Hepatocyte (in vitro differentiated cells): Measurements from ENCODE around the gene STAM. TPM values are rescaled to one million over a fixed set of nuclear protein-coding genes. Genes with fewer than 3 reads are reported as not detected.

Experiments
- DNase-seq: peaks from one replicate; pipeline ENCODE4 v3.0.0-alpha.2; 2016; ENCODE audit warnings: low spot score
- H2AFZ ChIP-seq: fragments of 200-600 bp; sonication (generic); 2 replicates; pipeline ENCODE4 v1.6.0; 2016; ENCODE audit warnings: antibody characterized with exemption, mild to moderate bottlenecking
- H3K27ac ChIP-seq: fragments of 200-600 bp; sonication (generic); 2 replicates; pipeline ENCODE4 v1.5.1; 2016; ENCODE audit warnings: mild to moderate bottlenecking
- H3K27me3 ChIP-seq: fragments of 200-600 bp; sonication (generic); 2 replicates; pipeline ENCODE4 v1.6.1; 2016
- H3K36me3 ChIP-seq: fragments of 200-600 bp; sonication (generic); replicated peaks from 2 replicates; pipeline ENCODE4 v1.5.1; 2016; ENCODE audit warnings: low read depth; ENCODE audit not compliant: insufficient read depth
- H3K4me1 ChIP-seq: fragments of 200-600 bp; sonication (generic); 2 replicates; pipeline ENCODE4 v1.5.1; 2016; ENCODE audit warnings: mild to moderate bottlenecking, moderate library complexity; ENCODE audit not compliant: insufficient read depth
- H3K4me2 ChIP-seq: fragments of 200-600 bp; sonication (generic); 2 replicates; pipeline ENCODE4 v1.6.0; 2016
- H3K4me3 ChIP-seq: fragments of 200-600 bp; sonication (generic); 2 replicates; pipeline ENCODE4 v1.5.1; 2016; ENCODE audit warnings: mild to moderate bottlenecking
- H3K79me2 ChIP-seq: fragments of 200-600 bp; sonication (generic); 2 replicates; pipeline ENCODE4 v1.6.0; 2017; ENCODE audit warnings: mild to moderate bottlenecking
- H3K9me2 ChIP-seq: fragments of 200-600 bp; sonication (generic); replicated peaks from 2 replicates; pipeline ENCODE4 v1.6.0; 2017; ENCODE audit warnings: mild to moderate bottlenecking; ENCODE audit not compliant: insufficient read depth
- H3K9me3 ChIP-seq: fragments of 200-600 bp; sonication (generic); 2 replicates; pipeline ENCODE4 v1.5.1; 2016; ENCODE audit warnings: low read depth, mild to moderate bottlenecking
- H4K20me1 ChIP-seq: fragments of 200-600 bp; sonication (generic); 2 replicates; pipeline ENCODE4 v1.6.0; 2016; ENCODE audit warnings: mild to moderate bottlenecking; ENCODE audit not compliant: insufficient read depth, poor library complexity, severe bottlenecking
- CTCF ChIP-seq: fragments of 200-600 bp; sonication (generic); IDR thresholded peaks from 2 replicates; pipeline ENCODE4 v1.5.1; 2016; ENCODE audit warnings: antibody characterized with exemption, mild to moderate bottlenecking; ENCODE audit not compliant: poor library complexity
- EZH2 ChIP-seq: fragments of 200-600 bp; sonication (generic); IDR thresholded peaks from 2 replicates; pipeline ENCODE4 v1.6.1; 2016; ENCODE audit warnings: antibody characterized with exemption, mild to moderate bottlenecking, borderline replicate concordance
- EZH2phosphoT487 ChIP-seq: fragments of 200-600 bp; sonication (generic); IDR thresholded peaks from one replicate; pipeline ENCODE4 v1.6.1; 2018; ENCODE audit warnings: antibody characterized with exemption, mild to moderate bottlenecking, low read depth, moderate library complexity; ENCODE audit not compliant: unreplicated experiment, severe bottlenecking
- WGBS: methylation state at CpG from one replicate; pipeline ENCODE4 v1.1.6; 2016; ENCODE audit warnings: low lambda C conversion rate; ENCODE audit errors: missing lambda C conversion rate; 5-methylcytosine and 5-hydroxymethylcytosine counted together
- polyA plus RNA-seq: library from polyadenylated mRNA; unstranded; fragments of >200 nt; fragmentation: Nextera tagmentation; extraction: Ambion mirVana; gene quantifications from 2 replicates; pipeline ENCODE4 v1.2.1, GENCODE V29; 2016
- total RNA-seq: library from RNA; depleted of rRNA; stranded (reverse); fragments of >200 nt; gene quantifications from 2 replicates; pipeline ENCODE4 v1.2.3, GENCODE V29; 2014

STAM gene
- total and polyA plus RNA-seq, 2 experiments from 2014 or later, result 20.6 to 29.9 TPM

GRCh38 chr10:17649836-17650235 lies 5.9 kb downstream of the STAM start:
- Histone ChIP-seq H3K9me3 (no peaks in the 10 kb centered on the region), H3K4me1 (peaks cover 15% of the 10 kb centered on the region), H3K36me3 (no peaks in the 10 kb centered on the region), H4K20me1 (peaks cover 3% of the 10 kb centered on the region), H3K27ac (no peak overlapping the region), H3K4me2 (no peak overlapping the region), H3K4me3 (no peak overlapping the region), H3K27me3 (no peaks in the 10 kb centered on the region), H3K9me2 (no peaks in the 10 kb centered on the region), H2AFZ (no peak overlapping the region), H3K79me2 (peaks cover 98% of the 10 kb centered on the region)
- DNase-seq, result no peak
- 95% methylated on average over 2 of the region's 2 CpGs for WGBS
- no peak for TF ChIP-seq EZH2phosphoT487
- no peak for TF ChIP-seq CTCF
- no peak for TF ChIP-seq EZH2

- DNase-seq, result no peak
- Histone ChIP-seq H4K20me1 (peaks cover 6% of the 10 kb centered on the region), H3K4me1 (peaks cover 12% of the 10 kb centered on the region), H3K4me2 (peak overlapping the region; percentile 12), H3K79me2 (peaks cover 98% of the 10 kb centered on the region), H3K27ac (peak overlapping the region; percentile 76), H3K4me3 (no peak overlapping the region), H3K36me3 (no peaks in the 10 kb centered on the region), H3K9me3 (no peaks in the 10 kb centered on the region), H2AFZ (no peak overlapping the region), H3K27me3 (no peaks in the 10 kb centered on the region), H3K9me2 (no peaks in the 10 kb centered on the region)
- TF ChIP-seq EZH2phosphoT487, result no peak
- no peak for TF ChIP-seq CTCF
- TF ChIP-seq EZH2, result no peak
- 93% methylated on average over 8 of the region's 8 CpGs for WGBS
Observed at GRCh38 chr10:17650416-17650815, 6.5 kb downstream of the STAM start.

- Histone ChIP-seq H3K4me2 (no peak overlapping the region), H2AFZ (no peak overlapping the region), H3K36me3 (no peaks in the 10 kb centered on the region), H3K4me1 (no peaks in the 10 kb centered on the region), H3K79me2 (peaks cover 98% of the 10 kb centered on the region), H3K4me3 (no peak overlapping the region), H3K27ac (peak overlapping the region; percentile 28), H4K20me1 (peaks cover 5% of the 10 kb centered on the region), H3K9me3 (no peaks in the 10 kb centered on the region), H3K9me2 (no peaks in the 10 kb centered on the region), H3K27me3 (no peaks in the 10 kb centered on the region)
- TF ChIP-seq EZH2 (no peak), EZH2phosphoT487 (no peak), CTCF (no peak)
- no peak for DNase-seq
Observed at GRCh38 chr10:17651896-17652295, 7.9 kb downstream of the STAM start.

- Histone ChIP-seq H3K4me1 (no peaks in the 10 kb centered on the region), H3K27me3 (no peaks in the 10 kb centered on the region), H3K9me3 (no peaks in the 10 kb centered on the region), H3K79me2 (peaks cover 98% of the 10 kb centered on the region), H3K27ac (no peak overlapping the region), H3K4me2 (no peak overlapping the region), H3K9me2 (no peaks in the 10 kb centered on the region), H4K20me1 (peaks cover 5% of the 10 kb centered on the region), H3K4me3 (no peak overlapping the region), H3K36me3 (no peaks in the 10 kb centered on the region), H2AFZ (no peak overlapping the region)
- DNase-seq, result no peak
- TF ChIP-seq EZH2, result no peak
- TF ChIP-seq CTCF, result no peak
- no peak for TF ChIP-seq EZH2phosphoT487
Observed at GRCh38 chr10:17652585-17652984, 8.6 kb downstream of the STAM start.
